Activated naive CD4-positive, alpha-beta T cell (primary cell): ENCODE measurements around the gene CMIP.
"Not testable (repeated sequence)": the region's sequence is repeated elsewhere in the genome, so short reads cannot be mapped to it uniquely, and the experiment has no call there.

Experiments
- DNase-seq, 4 experiments: peaks; one replicate each; lab custom pipeline; 2025; lab: John Stamatoyannopoulos, UW

CMIP gene

DNA sequence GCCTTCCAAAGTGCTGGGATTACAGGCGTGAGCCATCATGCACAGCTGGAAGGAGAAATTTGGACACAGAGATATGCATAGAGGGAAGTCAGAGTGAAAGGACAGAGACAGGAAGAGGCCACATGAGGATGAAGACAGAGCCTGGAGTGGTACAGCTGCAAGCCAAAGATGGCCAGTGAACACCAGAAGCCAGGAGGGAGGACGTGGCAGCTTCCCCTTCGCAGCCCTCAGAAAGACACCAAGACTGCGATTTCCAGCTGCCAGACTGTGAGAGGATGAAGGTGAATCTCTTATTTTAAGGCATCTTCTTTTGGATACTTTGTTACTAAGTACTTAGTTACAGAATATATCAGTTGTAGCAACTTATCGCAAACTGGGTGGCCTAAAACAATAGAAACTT is 274.0 kb downstream of the CMIP start:
- no peak for DNase-seq

DNA sequence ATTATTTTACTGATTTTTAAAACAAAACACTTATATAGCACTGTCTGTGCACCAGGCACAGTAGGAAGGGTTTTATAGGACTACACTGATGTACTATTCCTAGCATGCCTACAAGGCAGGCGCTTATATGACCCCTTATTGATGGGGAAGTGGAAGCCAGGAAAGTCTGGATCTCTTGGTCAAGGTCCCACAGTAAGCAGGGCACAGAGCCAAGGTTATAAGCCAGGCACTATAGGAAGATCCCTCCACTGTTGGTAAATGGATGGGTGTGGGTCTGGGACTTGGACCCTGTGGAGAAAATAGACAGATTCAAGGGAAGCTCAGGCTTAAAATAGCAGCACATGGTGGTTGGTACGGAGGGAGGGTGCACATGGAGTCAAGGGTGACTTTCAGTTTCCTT is 275.4 kb downstream of the CMIP start:
- no peak for DNase-seq

DNA sequence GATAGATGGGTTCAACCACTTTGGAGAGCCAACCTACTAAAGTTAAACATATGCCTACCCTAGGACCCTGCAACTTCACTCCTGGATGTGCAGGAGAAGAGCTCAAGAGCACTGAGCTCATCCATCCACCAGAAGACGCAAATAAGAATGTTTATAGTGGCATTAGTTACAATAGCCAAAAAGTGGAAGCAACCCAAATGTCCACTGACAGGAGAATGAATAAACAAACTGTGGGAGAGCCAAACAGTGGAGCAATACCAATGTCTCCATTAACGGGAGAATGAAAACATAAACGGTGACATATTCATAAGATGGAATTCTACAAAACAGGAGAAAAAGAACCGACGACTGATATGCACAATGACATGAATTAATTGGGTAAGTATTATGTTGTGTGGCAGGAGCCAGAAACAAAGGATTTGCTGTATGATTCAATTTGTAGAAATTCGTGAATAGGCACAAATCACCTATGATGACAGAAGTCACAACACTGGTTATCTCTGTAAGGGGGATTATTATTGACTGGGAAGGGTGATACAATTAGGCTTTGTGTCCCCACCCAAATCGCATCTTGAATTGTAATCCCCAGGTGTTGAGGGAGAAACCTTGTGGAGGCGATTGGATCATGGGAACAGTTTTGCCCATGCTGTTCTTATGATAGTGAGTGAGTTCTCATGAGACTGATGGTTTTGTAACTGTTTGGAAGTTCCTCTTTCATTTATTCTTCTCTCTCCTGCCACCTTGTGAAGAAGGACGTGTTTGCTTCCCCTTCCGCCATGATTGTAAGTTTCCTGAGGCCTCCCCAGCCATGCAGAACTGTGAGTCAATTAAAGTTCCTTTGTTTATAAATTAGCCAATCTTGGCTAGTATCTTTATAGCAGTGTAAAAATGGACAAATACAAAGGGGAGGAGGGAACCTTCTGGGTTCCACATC is 276.6 kb downstream of the CMIP start:
- DNase-seq, result no peak

DNA sequence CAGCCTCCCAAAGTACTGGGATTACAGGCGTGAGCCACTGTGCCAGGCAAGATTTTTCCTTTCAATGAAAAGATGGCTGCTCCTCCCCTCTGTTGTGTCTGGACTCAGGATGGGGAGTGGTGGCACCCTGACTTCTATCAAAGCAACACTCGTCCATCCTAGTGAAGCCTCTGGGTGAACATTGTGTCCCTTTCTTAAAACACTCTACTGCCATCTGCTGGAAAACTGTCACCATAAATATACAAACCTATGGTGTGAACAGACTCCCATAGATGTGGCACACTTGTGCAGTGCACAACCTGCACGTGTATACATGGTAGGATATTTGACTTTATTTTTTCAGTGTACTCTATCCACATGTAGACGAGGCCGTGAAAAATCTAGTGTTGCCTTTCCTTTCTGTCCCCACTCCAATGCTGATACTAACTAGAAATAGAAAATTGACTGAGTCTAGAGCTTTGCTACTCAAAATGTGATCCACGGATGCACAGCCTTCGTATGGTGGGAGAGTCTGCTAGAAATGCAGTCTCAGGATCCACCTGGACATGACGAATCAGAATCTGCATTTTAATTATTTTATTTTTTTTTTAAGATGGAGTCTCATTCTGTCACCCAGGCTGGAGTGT is 278.6 kb downstream of the CMIP start:
- peak in 1 of 4 experiments; percentile 6 for DNase-seq

DNA sequence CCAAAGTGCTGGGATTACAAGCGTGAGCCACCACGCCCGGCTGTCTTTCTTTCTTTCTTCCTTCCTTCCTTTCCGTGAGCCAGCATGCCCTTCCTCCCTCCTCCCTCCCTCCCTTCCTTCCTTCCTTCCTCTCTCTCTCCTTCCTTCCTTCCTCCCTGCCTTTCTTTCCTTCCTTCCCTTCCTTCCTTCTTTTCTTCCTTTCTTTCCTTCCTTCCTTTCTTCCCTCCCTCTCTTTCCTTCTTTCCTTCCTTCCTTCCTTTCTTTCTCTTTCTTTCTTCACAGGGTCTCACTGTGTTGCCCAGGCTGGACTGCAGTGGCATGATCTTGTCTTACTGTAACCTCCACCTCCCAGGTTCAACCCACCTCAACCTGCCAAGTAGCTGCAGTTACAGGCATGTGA is 283.8 kb downstream of the CMIP start:
- DNase-seq, result no peak

DNA sequence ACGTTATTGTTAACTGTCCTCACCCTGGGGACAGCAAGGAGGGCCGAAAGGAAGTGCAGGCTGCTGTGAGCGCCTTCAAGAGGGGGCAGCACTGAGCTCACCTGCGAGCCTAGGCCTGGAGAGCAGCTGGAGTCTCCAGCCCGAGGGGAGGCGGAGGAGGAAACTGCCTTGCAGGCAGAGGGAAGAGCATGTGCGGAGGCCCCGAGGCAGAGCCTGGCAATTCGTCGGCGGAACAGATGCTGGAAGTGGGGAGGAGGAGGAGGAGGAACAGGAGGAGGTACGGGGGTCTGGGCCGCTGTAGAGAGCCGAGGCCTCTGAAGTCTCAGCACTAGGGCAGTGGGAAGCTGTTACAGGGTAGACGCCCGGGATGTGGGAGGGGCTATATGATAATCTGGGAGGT is 284.8 kb downstream of the CMIP start:
- no peak for DNase-seq

DNA sequence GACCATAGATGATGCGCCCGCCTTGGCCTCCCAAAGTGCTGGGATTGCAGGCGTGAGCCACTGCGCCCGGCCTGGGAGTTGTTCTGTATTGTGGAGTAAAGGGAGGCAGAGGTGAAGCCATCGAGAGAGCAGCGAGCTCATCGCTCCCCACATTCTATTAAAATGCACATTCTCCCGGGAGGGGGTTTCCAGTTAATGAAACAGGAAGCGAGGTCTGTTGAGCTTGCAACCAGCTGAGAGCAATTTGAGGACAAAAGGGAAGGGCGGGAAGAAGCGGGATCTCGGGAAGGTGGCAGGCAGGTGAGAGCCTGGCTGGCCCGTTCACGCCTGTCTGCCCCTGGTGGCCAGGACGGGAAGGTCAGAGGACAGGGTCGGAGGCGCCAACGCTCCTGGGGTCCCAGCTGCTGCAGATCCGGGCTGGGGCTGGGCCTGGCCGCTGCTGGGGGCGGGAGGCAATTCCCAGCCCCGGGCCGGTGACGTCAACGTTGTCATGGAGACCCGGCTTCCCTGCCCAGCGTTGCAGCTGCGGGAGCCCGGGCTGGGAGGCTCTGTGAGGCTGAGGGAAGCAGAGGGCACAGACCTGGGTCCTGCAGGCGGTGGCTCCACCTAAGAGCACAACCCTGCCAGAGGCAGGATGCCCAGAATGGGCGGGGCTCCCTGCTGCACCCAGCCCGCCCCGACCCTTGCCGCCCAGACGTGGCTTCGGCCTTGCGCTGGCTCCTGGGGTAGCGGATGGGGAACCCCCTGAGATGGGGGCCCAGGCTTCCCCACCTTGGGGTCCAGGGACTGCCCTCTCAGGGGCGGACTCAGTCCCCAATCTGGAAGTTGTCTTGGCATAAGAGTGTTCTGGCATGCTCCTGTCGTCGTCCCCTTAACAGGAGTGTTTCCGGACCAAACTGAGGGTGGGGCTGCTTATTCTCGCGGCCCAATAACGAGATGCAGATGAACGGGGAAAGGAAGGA is 285.8 kb downstream of the CMIP start:
- peak in 3 of 4 experiments; percentile 17 to 60 (median 47) for DNase-seq

DNA sequence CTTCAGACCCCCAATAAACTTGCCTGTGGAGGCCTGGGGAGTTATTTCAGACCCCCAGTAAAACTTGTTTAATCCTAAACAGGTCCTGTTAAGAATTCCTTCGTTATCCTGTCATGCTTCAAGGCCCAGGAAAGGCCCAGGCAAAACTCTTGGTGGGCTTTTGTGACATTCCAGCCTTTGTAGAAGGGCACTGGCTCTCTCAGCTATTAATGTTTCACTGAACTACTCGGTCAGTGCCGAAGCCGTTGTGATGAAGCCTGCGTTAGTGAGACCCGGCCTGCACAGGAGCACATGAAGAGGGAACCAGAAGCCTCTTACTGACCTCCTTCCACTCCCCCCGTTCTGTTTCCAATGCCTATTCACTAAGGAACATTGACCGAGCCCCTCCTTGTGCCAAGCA is 287.0 kb downstream of the CMIP start:
- no peak for DNase-seq

DNA sequence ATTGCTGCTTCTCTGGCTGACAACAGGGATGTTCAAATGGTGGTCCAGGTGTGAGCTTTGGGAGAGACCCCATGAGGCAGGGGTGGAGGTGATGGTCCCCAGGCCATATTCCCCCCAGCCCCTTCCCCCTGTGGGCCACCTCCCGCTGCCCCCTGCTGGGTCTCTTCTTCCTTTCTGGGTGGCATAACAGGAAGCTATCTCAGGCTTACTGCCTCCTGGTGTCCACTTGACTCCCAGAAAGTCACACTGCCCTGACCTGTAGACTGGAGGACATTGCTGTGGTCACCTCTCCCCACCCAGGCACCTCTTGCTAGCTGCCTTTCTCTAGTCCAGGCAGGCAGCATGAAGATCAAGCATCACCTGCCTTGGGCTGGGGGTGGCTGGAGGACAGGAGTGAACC is 288.1 kb downstream of the CMIP start:
- no peak for DNase-seq

DNA sequence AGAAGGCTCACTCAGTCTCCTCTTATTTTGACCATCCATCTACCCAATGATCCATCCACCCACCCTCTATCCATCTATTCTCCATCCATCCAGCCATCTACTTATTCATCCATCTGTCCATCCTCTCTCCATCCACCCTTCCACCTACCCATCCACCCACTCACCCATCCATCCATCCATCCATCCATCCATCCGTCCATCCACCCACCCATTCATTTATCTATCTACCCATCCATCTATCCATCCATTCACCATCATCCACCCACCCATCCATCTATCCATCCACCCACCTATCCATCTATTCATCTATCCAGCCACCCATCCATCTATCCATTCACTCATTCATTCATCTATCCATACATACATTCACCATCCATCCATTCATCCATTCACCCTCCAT is 288.7 kb downstream of the CMIP start:
- no peak for DNase-seq

DNA sequence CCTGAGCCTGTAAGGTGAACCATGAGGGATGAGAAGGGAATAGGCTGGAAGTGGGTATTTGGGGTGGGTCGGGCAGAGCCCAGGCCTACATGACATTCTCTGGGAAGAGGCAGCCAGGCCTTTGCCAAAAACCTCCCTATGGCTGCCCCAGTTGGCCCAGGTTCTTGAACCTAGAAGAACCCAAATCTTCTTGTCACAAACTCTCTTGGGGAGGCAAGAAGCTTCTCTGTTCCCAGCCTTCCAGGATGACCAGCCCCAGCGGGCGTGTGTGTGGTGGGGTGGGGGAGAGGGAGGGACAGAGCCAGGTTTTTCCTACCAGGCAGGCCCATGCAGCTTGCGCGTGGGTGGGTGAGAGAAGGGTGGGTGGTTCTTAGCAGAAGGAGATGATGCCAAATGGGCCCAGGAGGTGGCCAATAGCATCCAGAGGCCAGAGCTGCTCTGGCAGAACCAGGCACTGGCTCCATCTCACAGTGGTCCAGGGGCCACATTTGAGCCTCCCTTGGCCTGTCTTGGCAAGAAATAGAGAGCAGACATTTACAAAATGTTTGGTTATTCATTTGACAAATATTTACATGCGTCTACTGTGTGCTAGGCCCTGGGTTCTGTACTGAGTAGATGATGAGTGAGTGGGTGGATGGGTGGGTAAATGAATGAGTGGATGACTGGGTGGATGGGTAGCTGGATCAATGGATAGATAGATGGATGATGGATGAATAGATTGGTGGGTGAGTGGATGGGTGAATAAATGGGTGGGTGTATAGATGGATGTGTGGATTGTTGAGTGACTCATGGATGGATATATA is 290.2 kb downstream of the CMIP start:
- no peak for DNase-seq

DNA sequence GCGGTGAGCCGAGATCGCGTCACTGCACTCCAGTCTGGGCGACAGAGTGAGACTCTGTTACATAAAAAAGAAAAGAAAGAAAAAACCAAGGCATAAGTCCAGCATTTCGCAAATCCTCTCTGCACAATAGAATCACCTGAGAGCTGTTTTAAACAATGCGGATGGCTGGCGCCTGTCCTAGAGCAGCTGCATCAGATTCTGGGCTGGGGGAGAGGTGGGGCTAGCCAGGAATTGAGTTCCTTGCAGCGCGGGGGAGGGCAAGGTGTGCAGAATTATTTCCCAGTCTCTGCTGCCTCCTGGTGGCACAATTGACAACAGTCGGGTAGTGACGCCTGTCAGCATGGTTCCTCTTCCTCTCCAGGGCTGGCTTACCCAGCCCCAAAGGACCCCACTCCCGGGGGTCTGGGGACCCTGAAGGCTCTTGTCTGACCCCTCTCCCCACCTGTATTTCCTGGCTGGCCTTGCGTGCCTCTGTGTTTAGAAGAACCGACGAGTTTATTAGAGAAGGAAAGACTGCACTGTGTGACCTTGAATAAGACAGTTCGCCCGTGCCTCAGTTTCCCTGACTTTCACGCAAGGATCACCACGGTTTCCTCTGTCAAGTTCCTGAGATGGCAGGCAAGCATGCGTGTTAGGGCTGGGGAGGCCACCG is 293.4 kb downstream of the CMIP start:
- DNase-seq, result peak; percentile 37 to 83 (median 70)

DNA sequence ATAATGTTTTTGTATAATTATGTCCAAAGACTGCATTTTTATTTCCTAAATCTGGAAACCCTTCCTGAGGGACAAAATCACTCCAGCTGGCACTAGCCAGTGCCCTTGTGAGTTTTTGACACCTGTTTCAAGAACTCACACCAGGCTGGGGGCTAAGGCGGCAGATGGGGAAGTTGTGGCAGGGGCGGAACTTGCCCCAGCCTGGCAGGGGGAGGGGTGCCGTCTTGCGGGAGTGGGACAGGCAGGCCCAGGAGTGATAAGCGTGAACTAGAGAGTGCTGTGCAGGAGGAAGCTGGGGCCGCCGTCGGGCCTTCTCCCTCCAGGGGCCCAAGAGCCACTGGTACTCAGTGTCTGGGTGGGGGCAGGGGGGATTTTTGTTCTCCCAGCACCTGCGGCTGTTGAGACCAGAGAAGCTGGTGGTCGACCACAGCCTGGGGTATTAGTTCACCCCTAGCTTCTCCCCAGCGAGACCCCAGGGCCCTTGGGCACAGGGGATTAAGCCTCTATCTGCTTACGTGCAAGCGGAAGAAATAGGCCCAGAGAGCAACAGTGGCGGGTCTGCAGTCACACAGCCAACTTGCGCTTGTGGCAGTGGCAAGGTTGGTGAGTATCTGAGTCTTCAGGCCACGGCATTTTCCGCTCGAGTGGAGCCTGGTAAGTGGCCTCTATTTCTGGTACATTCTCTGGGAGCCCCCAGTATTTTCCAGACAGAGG is 294.3 kb downstream of the CMIP start:
- no peak for DNase-seq

DNA sequence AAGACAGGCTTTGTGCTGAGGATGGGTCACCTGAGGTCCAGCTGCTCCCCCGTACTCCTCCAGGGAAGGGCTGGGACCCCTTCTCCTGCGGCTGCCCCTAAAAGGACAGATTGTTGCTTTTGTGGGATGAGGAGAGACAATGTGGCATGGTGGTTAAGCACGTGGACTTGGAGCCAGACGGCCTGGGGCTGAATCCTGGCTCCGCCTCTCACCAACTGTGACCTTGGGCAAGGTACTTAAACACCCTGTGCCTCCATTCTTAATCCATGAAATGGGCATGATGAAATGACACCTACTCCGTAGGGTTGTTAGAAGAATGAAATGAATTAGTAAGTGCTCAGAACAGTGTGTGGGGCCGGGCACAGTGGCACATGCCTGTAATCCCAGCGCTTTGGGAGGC is 294.9 kb downstream of the CMIP start:
- DNase-seq, result no peak

DNA sequence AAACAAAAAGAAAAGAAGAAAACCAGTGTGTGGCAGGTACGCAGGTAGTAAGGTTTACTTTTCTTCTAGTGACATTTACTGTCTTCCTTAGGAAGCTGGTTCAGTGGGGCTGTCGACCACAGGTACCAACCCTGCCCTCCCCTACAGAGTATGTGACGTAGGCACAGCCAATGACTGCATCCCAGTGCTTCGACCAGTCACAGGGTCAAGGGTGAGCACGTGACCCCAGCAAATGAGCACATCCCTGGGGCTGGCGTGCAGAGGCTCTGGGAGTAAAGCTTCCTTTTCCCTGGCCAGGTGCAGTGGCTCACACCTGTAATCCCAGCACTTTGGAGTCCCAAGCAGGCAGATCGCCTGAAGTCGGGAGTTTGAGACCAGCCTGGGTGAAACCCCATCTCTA is 295.6 kb downstream of the CMIP start:
- DNase-seq, result no peak

DNA sequence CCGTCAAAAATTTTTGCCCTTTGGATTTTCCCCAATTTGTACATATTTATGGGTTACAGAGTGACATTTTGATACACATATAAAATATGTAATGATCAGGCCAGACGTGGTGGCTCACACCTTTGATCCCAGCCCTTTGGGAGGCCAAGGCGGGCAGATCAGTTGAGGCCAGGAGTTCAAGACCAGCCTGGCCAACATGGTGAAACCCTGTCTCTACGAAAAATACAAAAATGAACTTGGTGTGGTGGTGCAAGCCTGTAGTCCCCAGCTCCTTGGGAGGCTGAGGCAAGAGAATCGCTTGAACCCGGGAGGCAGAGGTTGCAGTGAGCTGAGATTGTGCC is 296.8 kb downstream of the CMIP start:
- DNase-seq, result not testable (repeated sequence)

DNA sequence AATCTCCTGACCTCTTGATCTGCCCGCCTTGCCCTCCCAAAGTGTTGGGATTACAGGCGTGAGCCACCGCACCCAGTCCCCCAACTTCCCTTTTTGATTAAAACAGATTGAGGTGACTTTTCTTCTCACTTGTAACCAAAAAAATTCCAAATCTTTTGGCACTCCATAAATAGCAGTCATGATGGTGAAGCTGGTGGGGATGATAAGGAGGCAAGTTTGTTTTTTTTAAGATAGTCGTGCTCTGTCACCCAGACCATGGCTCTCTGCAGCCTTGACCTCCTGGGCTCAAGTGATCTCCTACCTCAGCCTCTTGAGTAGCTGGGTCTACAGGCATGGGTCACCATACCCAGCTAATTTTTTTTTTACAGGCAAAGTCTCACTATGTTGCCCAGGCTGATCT is 299.8 kb downstream of the CMIP start:
- no peak for DNase-seq

DNA sequence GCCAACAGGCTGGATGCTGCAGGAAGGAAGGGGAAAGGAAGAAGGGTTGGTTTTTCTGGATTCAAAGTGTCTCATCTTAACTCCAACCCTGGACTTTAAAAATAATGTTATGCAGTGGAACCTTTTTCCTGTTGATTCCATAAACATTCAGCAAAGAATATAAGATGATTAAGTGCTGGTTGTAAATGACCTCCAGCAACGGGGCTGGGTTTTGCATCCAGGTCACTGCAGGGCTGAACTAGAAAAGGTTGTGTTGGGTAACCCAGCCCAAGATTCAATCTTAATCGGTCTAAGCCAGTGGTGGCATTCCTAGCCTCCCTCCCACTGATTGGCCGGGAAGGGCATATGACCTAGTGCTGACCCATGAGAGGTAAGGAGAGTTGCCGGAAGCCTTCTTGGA is 300.3 kb downstream of the CMIP start:
- no peak for DNase-seq

DNA sequence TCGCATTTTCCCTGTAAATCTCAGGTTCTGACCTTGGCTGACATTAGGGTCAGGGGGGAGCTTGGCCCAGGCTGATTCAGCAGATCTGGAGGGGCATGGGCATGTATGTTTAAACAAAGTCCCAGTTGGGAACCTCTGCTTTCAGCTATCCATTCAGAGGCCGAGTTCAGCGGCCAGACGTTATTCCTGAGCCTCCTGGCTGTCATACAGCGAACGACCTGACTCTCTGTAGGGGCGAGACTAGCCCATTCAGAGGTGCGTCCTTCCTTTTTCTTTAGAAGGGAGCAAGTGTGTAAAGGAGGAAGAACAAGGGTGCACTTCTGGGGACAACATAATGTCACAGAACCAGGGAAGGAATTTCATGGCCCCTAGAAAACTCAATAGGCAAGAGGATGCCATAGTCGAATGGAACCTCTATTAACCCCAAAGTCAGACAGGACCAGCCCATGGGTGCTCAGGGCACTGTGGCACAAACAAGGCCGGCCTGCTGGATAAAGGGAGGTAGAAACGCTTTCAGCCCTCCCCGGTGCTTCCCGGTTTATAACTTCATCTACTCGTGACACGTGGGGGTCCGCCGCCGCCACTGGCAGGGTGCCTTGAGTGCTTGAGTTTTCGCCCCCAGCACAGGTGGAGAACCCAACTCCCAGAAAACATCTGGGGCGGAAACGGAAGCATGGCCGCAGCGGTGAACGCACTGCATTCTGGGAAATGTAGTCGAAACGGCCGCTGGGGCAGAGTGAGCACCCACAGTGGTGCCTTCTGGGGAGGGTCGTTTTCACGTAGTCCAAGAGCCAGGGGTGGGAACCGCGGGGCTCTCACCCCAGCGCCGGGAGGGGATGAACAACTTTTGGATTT is 301.3 kb downstream of the CMIP start:
- peak; percentile 23 to 67 (median 56) for DNase-seq
